AG04450 (cell line): ENCODE data around the gene SYPL2. TPM values are rescaled to one million over a fixed set of nuclear protein-coding genes. Genes with fewer than 3 reads are reported as not detected.

ENCODE experiments used
- CTCF ChIA-PET: fragments of 300-600, 350-600 bp; formaldehyde crosslinking; extraction: SDS; loops from one replicate; lab custom pipeline; 2022; ENCODE audit warnings: antibody characterized with exemption, inconsistent platforms; lab: Charles Lee
- POLR2A ChIA-PET: fragments of 350-600 bp; formaldehyde crosslinking; extraction: SDS; loops from one replicate; lab custom pipeline; 2021; ENCODE audit warnings: antibody characterized with exemption, inconsistent platforms; lab: Yijun Ruan, JAX
- DNase-seq: peaks from one replicate; pipeline ENCODE4 v3.0.0-alpha.2; 2011; ENCODE audit warnings: low read depth, low spot score
- H3K27ac ChIP-seq: one replicate; pipeline ENCODE4 v1.5.1; 2012; ENCODE audit warnings: low read depth, low read length, control low read depth
- H3K27me3 ChIP-seq: one replicate; pipeline ENCODE4 v1.6.0; 2012; ENCODE audit warnings: low read length; ENCODE audit not compliant: control insufficient read depth, insufficient read depth
- H3K4me3 ChIP-seq: 2 replicates; pipeline ENCODE4 v1.5.1; 2011; ENCODE audit warnings: mild to moderate bottlenecking, low read depth, low read length, control low read depth
- H3K9me3 ChIP-seq: 2 replicates; pipeline ENCODE4 v1.5.1; 2012; ENCODE audit warnings: low read length; ENCODE audit not compliant: control insufficient read depth, insufficient read depth
- polyA plus RNA-seq: library from polyadenylated mRNA; depleted of rRNA; stranded (reverse); fragments of >200 nt; gene quantifications from 2 replicates; pipeline ENCODE4 v1.2.3, GENCODE V29; 2011
- TF ChIP-seq, protein P1 (sequence below): IDR thresholded peaks from 2 replicates; pipeline ENCODE4 v1.5.1; 2011; ENCODE audit warnings: low read depth, low read length, control low read depth, inconsistent platforms

SYPL2 gene
- polyA plus RNA-seq, 1 experiment: 0.40 TPM

DNA sequence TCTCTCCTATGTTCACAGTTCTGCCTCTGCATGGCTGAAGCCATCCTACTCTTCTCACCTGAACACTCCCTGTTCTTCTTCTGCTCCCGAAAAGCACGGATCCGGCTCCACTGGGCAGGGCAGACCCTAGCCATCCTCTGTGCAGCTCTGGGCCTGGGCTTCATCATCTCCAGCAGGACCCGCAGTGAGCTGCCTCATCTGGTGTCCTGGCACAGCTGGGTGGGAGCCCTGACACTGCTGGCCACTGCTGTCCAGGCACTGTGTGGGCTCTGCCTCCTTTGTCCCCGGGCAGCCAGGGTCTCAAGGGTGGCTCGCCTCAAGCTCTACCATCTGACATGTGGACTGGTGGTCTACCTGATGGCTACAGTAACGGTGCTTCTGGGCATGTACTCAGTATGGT is 29.4 kb downstream of the SYPL2 start:
- Histone ChIP-seq H3K4me3 (no peak overlapping the region), H3K9me3 (no peaks in the 10 kb centered on the region; the same call in 1 of the 2 replicates), H3K27me3 (no peaks in the 10 kb centered on the region), H3K27ac (no peak overlapping the region)
- TF ChIP-seq, protein P1, sequence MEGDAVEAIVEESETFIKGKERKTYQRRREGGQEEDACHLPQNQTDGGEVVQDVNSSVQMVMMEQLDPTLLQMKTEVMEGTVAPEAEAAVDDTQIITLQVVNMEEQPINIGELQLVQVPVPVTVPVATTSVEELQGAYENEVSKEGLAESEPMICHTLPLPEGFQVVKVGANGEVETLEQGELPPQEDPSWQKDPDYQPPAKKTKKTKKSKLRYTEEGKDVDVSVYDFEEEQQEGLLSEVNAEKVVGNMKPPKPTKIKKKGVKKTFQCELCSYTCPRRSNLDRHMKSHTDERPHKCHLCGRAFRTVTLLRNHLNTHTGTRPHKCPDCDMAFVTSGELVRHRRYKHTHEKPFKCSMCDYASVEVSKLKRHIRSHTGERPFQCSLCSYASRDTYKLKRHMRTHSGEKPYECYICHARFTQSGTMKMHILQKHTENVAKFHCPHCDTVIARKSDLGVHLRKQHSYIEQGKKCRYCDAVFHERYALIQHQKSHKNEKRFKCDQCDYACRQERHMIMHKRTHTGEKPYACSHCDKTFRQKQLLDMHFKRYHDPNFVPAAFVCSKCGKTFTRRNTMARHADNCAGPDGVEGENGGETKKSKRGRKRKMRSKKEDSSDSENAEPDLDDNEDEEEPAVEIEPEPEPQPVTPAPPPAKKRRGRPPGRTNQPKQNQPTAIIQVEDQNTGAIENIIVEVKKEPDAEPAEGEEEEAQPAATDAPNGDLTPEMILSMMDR: no peak
- ChIA-PET CTCF (interaction anchor here (37.0 kb wide), 1 partner anchor 39 kb away, joined by 1351 read pairs; the partner anchor contains the start of gene GPR61), POLR2A (no interaction called here)
- no peak for DNase-seq

DNA sequence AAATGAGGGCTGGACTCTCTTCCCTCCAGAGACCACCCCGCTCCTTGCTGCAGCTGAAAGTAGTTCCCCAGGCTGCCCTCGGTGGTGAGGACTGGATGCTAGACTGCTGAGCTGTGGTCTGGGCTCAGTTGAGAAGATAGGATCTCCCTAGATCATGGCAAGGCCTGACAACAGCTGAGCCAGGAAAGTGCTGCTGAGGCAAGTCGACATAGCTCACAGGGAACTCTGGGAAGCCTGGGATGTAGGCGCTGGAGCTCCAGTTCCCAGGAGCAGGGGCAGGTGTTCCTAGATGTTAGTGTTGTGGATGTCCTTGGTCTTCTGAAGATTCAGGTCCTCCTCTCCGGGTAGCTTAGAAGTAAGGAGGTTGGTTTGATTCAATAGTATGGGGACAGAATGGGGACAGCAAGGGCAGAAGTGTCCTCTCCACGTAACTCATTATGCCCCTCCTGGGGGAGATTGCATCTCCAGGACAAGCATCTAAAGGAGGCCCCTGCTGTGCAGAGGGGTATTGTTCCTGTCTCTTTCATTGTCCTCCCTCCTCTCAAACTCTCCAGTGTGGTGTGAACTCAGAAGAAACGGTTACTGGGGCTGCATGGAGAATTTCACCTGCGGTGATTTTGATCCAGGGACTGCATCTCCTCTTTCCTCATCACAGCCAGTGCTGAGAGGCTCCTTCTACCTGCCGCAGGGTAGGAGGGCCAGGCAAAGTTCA is 31.3 kb downstream of the SYPL2 start:
- Histone ChIP-seq H3K9me3 (no peaks in the 10 kb centered on the region), H3K27me3 (no peaks in the 10 kb centered on the region), H3K27ac (no peak overlapping the region), H3K4me3 (no peak overlapping the region)
- ChIA-PET CTCF (interaction anchor here (0.6 to 37.0 kb wide), 10 partner anchors 9 to 527 kb away, joined by 3 to 1351 read pairs (median 5); partner anchors contain the start of genes AMIGO1 and GPR61), POLR2A (no interaction called here)
- no peak for DNase-seq
- TF ChIP-seq, protein P1: no peak

- H3K27ac ChIP-seq: no peak overlapping the region
- no peaks in the 10 kb centered on the region for H3K27me3 ChIP-seq
- ChIA-PET CTCF (interaction anchor here (0.6 to 37.0 kb wide), 13 partner anchors 8 to 527 kb away, joined by 3 to 1351 read pairs (median 5); partner anchors contain the start of genes AMIGO1 and GPR61), POLR2A (interaction anchor here (0.7 kb wide), 1 partner anchor 431 kb away, joined by 3 read pairs; no protein-coding TSS in a partner anchor)
- H3K9me3 ChIP-seq: no peaks in the 10 kb centered on the region
- no peak overlapping the region for H3K4me3 ChIP-seq
- no peak for DNase-seq
- TF ChIP-seq, protein P1: peak; percentile 72
Observed at GRCh38 chr1:109498161-109498801, 31.9 kb downstream of the SYPL2 start.

DNA sequence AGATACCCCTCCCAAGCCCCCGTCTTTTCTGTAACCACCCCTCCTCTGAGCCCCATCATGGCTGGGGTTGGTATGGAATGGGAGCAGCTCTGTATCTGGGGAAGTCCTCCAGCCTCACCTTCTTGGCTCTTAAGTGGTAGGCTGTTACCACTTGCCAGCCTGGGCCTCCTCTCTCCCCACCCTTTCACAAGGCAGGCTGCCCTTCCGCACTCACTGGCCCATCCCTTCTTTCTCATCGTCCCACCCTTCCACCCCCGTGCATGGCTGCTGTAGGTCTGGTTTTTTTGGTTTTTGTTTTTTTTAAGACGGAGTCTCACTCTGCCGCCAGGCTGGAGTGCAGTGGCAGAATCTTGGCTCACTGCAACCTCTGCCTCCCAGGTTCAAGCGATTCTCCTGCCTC is 32.7 kb downstream of the SYPL2 start:
- Histone ChIP-seq H3K27me3 (no peaks in the 10 kb centered on the region), H3K27ac (no peak overlapping the region), H3K9me3 (no peaks in the 10 kb centered on the region), H3K4me3 (no peak overlapping the region)
- no peak for DNase-seq
- POLR2A ChIA-PET: no interaction called here
- CTCF ChIA-PET: interaction anchor here (1.0 to 37.0 kb wide), 9 partner anchors 9 to 50 kb away, joined by 3 to 1351 read pairs (median 12); partner anchors contain the start of genes AMIGO1 and GPR61
- TF ChIP-seq, protein P1: no peak
